RPMI7951 (cell line): ENCODE data around the gene STT3B. TPM values are rescaled to one million over a fixed set of nuclear protein-coding genes. Genes with fewer than 3 reads are reported as not detected.

ENCODE experiments used
- DNase-seq: peaks from one replicate; pipeline ENCODE4 v3.0.0-alpha.2; 2012; ENCODE audit warnings: low read depth
- total RNA-seq: library from RNA; depleted of rRNA; stranded (reverse); fragments of >200 nt; shearing (Covaris generic); gene quantifications from 2 replicates; pipeline ENCODE4 v1.2.3, GENCODE V29; 2014

Gene STT3B
- total RNA-seq, 1 experiment from 2014 or later = 186 TPM

DNA sequence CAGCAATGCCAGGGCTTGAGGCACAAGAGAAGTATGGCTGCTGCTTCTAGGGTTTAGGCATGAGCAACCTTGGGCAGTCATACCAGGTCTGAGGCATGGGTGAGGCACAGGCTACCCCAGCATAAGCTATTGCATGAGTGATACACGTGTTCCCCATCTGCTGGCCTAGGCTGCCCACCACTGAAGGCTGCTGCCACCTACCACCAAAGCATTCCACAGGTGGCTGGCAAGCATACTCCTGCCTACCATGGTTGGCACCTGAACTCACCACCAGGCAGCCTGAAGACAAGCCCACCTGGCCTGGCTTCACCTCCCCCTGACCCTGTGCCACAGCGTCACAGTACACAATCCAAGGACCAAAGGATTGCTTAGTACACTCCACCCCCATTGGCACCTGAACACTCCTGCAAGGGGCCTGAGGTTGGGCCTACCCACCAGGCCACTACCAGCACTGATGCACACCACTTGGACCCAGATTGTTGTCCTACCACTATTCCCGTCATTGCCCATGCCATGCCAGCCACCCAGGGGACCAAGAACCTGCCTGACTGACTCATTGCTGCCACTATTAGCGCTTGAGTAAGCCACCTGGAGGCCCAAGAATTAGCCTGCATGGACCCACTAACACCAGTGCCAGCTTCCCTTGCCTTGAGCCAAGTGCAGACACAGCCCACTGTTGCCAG is 115.7 kb downstream of the STT3B start:
- DNase-seq = no peak

DNA sequence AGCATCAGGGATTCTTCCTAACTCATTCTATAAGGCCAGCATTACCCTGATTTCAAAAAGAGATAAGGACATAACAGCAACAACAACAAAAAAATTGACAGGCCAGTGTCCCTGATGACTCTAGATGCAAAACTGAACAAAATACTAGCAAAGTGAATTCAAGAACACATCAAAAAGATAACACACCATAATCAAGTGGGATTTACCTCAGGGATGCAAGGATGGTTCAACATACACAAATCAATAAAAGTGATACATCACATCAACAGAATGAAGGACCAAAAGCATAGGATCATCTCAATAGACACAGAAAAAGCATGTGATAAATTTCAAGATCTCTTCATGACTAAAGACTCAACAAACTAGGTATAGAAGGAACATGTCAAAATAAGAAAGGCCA is 119.6 kb downstream of the STT3B start:
- no peak for DNase-seq

DNA sequence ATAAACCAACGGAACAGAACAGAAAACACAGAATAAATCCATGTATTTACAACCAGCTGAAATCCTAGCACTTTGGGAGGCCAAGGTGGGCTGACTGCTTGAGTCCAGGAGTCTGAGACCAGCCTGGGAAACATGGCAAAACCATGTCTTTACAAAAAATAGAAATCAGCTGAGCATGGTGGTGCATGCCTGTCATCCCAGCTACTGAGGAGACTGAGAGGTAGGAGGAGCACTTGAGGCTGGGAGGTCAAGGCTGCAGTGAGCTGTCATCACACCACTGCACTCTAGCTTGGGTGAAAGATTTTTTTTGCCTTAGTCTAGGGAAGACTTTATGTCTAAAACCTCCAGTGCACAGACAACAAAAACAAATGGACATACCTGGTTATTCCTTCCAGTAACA is 120.7 kb downstream of the STT3B start:
- DNase-seq = no peak

DNA sequence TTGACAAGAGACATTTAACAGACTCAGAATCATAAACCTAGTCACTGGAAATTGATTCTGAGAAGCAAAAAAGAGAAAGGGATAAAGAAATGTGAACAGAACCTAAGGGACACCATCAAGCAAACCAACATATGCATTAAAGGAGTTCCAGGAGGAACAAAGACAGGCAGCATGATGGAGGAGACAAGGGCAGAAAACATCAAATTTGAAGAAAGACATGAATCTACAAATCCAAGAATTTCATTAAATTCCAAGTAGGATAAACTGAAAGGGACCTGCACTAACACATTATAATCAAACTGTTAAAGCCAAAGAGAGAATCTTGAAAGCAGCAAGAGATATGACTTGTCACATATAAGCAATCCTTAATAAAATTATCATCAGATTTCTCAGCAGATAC is 122.3 kb downstream of the STT3B start:
- no peak for DNase-seq

DNA sequence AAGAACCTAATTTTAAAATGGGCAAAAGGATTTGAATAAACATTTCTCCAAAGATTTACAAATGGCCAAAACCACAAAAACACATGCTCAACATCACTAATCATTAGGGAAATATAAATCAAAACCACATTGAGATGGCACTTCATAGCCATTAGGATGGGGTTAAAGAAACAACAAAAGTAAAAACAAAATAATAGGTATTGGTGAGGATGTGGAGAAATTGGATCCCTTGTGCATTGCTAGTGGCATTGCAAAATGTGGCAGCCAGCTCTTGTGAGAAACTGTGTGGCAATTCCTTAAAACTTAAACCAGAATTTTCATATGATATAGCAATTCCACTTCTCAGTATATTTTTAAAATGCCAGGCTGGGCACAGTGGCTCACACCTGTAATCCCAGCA is 126.5 kb downstream of the STT3B start:
- no peak for DNase-seq

DNA sequence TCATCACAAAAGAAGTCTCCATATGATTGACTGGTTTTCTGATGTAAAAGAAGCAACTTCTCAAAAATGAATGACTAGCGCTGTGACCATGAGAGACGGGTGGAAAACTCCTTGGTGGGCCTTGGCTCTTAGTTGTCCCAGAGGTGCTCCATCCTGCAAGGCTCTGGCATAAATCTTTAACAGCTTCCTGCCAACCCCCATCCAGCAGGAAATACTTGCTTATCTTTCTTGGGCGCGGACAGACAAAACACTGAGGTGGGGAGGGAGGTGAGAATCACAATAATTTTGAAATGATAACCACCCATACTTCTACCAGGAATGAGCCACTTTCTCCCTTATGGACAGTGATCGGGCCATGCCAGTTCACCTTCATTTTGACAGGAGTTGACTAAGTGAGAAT is 128.6 kb downstream of the STT3B start:
- DNase-seq = no peak

DNA sequence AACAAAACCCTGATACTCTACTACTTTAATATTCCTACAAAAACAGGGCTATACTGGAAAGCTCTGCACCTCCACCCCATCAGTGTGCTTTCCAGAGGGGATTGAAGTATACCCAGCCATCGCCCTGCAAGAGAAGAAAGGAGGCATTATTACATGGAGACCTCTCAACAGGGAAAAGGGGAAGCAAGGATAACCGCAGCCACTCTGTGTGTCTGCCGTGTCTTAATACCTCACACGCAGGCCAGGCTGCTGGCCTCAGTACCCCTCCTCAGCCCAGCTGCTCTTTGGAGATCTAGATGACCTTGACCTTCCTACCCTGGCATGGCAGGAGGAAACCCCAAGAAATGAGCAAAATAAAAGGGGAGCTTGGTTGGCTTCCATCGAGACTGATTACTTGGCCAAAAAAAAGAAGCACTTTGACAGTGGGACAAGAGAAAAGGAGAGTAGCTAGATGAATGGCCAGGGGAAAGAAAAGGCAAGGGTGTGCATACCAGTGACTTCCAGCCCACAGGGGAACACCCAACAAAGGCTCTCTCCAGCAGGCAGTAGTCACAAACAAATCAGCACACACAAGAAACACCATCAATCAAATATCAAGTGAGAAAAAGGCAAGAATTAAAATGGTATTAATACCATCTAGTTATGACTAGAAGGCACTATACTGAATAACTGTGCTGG is 129.4 kb downstream of the STT3B start:
- peak; percentile 9 for DNase-seq

DNA sequence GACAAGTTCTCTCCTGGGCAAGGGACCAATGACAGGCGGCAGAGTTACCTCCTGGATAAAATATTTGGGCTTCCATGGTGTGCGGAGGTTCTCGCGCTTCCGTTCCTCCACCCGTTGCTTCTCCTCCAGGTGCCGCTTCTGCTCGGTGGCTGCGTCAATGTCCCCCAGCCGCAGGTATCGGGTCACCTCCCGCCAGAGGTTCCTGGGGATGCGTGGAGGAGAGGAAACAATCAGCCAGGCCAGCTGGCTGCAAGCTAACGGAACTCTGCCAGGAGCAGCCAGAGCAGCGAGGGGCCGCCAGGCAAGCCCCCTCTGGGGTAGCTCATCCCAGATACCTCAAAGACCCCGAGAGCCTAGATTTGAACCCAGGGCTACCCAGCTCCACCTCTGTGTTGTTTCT is 131.3 kb downstream of the STT3B start:
- DNase-seq = no peak

DNA sequence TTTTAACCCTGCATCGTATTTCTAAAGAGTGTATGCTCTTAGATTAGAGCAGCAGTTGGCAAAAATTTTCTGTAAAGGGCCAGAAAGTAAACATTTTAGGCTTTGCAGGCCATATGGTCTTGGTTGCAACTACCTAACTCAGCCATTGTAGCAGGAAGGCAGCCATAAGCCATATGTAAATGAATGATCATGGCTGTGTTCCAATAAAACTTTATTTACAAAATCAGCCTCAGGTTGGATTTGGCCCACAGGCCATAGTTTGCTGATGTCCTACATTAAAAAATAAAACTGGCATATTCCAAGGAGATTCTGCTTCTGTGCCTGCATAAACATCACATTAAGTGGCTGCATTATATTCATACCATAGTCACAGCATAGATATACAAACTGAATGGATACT is 134.9 kb downstream of the STT3B start:
- no peak for DNase-seq

DNA sequence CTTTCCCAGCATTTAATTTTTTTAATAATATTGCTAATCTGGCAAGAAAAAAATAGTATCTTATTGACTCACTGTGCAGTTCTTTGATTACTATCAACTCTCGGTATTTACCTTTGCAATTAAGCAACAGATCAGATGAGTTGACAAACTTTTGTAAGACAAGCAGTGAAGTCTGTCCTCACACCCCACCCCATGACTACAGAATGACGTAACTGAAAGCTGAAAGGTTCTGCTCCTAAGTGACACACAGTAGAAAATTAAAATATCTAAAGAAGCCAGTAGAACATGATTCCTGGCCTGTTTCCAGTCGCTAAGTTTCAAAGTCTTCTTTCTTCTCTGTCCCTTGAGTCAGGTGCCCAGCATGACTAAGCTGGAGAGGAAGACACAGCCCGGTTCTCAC is 135.5 kb downstream of the STT3B start:
- DNase-seq = no peak

DNA sequence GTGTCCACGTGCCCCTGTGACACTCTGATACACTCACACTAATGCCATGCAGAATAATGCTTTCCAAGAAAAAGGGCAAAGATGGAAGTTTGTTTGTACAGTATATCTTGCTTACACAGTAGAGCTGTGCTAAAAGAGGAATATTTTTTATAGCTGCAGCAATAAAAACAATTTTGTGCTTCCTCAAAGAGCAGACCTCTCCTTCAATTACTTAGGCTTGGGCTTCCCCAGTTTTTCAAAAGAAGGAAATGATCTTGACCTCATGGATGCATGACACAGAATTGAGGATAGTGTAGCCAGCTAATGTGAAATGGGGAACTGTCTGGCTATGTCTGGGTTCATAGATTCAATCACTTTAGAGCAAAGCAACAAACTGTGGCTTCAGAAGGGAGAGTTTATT is 137.4 kb downstream of the STT3B start:
- no peak for DNase-seq

DNA sequence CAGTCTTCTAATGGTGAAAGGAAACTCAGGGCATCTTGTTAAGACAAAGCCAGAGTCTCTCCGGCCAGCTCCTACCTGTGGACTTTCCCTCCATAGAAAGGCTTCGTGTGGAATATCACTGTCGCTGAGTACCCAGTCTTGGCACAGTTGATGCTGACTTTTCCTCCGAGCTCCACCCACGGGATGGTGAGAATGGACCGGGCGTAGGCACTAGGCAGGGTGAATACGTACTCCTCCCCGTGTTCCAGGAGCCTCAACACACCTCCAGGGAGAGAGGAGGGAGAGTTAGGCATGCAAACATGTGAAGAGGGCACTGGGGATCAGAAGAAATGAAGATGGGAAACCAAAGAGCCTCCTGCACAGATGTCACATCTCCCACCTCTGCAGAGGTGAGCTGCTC is 138.0 kb downstream of the STT3B start:
- DNase-seq = no peak

DNA sequence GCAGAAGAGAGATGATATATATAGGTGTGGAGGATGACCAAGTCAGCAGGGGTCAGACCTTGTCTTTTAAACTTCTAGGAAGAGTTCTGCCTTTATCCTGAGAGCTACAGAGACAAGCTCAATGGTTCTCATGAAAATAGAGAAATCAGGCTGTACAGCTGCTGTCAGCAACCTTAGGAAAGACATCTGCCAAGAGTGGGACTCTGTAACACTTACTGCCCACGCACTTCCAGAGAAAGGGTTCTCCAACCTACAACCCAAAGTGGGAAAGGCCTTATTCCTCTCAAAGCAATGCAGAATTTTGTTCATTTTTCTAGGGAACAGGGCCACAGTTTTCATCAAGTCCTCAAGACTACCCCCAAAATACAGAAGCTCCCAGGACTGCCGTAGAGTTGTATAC is 138.7 kb downstream of the STT3B start:
- DNase-seq = no peak

DNA sequence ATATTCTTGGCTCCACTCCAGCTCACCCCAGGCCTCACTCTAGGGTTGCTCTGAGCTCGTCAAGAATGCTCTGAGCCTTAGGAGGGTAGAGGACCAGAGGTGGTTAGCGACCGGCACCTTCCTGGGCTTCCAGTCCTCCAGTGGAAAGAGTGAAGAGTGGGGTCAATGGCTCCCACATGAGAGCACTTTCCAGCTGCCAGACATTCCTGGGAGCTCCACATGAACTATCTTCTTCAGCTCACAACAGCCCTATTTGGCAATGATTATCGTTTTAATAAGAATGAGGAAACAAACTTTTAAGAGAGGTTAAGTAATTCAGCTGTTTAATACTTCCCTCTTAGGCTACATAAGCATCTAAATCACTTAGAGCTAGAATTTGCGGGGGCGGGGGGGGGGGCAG is 139.3 kb downstream of the STT3B start:
- no peak for DNase-seq

DNA sequence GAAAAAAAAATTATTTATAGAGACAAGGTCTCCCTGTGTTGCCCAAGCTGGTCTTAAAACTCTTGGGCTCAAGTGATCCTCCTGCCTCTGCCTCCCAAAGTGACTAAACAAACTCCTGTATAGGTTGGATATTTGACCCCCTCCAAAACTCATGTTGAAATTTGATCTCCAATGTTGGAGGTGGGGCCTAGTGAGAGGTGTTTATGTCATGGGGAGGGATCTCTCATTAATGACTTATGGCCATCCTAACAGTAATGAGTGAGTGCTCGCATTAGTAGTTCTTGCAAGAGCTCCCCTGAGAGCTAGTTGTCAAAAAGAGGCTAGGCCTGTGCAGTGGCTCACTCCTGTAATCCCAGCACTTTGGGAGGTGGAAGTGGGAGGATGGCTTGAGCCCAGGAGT is 141.2 kb downstream of the STT3B start:
- no peak for DNase-seq

DNA sequence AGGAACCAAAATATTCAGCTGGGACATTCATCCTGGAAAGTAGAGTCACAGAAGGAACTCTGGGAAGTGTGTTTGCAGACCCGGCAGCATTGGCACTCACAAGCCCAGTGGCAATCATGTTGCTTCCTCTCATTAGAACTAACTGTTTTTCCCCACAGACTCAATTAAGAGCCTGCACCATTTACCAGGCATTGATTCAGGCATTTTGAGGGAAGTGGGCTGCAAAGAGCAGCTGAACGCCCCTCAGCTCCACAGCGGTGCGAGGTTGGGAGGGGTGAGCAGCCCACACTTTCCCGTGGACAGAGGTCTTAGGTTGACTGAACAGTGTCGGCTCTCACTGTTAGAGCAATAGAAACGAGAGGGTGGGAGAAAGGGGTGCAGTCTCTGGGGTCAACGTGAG is 143.8 kb downstream of the STT3B start:
- no peak for DNase-seq

DNA sequence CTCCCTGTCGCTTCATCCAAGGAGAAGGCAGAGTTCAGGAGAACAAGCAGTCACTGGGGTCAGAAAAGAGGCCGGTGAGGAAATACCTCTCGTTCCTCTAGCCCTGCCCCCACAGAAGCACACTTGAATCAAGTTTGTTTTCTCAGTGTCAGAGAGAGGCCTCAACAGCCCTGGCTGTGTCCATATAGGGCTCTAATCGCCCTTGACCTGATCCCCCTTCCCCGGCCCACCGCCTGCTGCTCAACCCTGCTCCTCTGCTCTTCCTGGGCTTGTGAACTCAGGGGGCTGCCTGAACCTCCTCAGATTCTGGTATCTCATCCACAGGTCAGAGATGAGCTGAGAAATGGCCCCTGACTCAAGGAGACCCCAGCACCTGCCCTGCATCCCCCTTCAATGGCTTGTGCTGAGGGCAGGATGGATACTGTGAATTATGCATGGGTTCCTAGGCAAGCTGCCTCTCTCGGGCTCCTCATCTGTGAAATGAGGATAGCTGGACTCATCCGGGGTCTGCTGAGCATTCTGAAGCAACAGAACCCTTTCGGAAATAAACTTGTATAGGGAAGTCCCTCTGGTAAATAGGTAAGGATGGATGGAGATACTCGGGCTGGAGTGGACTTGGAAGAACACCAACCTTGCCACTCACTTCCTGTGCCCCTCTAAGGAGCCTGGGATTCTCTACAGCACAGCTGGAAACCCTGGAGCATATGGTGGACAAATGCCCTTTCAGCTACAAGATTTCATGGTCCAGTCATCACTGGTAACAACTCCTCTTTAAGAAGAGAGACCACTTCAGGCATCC is 147.5 kb downstream of the STT3B start:
- no peak for DNase-seq
